ENCODE data around the gene POLR2E. TPM values are rescaled to one million over a fixed set of nuclear protein-coding genes. Genes with fewer than 3 reads are reported as not detected.

POLR2E gene
- total RNA-seq, 1 experiment from 2014 or later, result 261 TPM

- WGBS (ENCODE audit: extremely low coverage, insufficient read length, low lambda C conversion rate), result no CpG with 5 or more reads among the region's 27 CpGs
- Histone ChIP-seq H2BK15ac (ENCODE audit: low read depth, low read length) (no peak overlapping the region), H3K4me2 (ENCODE audit: insufficient read depth, insufficient read length, low read length) (no peak overlapping the region), H2BK120ac (ENCODE audit: low read depth, low read length, poor library complexity, severe bottlenecking) (no peak overlapping the region), H4K91ac (ENCODE audit: insufficient read length, low read depth, low read length) (no peak overlapping the region), H3K27ac (ENCODE audit: insufficient read length, low read depth, low read length) (no peak overlapping the region), H3K56ac (ENCODE audit: insufficient read length, low read depth, low read length) (no peak overlapping the region), H3K27me3 (ENCODE audit: insufficient read depth, low read length) (no peaks in the 10 kb centered on the region), H3T11ph (ENCODE audit: low read length) (no peak overlapping the region), H2BK5ac (ENCODE audit: insufficient read length, low read length) (no peak overlapping the region), H4K8ac (replicated peaks; ENCODE audit: insufficient read length, low read depth, low read length) (no peak overlapping the region), H3K79me1 (ENCODE audit: insufficient read depth, low read depth, low read length, poor library complexity, severe bottlenecking) (peaks cover 11% of the 10 kb centered on the region), H2AFZ (ENCODE audit: low read length) (no peak overlapping the region), H2BK20ac (ENCODE audit: low read depth, low read length, poor library complexity, severe bottlenecking) (no peak overlapping the region), H3K9ac (ENCODE audit: extremely low read depth, insufficient read length, low read length) (no peak overlapping the region), H2BK12ac (ENCODE audit: insufficient read length, low read depth, low read length) (no peak overlapping the region), H3K9me3 (ENCODE audit: control insufficient read depth, low read depth, low read length) (no peaks in the 10 kb centered on the region), H3K23ac (ENCODE audit: insufficient read length, low read depth, low read length) (no peak overlapping the region), H3K23me2 (ENCODE audit: insufficient read length, low read depth, low read length, poor library complexity, severe bottlenecking) (peaks cover 7% of the 10 kb centered on the region), H3K4me1 (ENCODE audit: insufficient read depth, low read length) (no peaks in the 10 kb centered on the region; the same call in 1 of the 2 replicates), H3K14ac (ENCODE audit: insufficient read depth, low read length) (no peak overlapping the region), H3K79me2 (ENCODE audit: insufficient read depth, low read length) (peaks cover 12% of the 10 kb centered on the region; the same call in 1 of the 2 replicates), H2AK5ac (ENCODE audit: insufficient read length, low read length) (no peak overlapping the region), H3K18ac (ENCODE audit: insufficient read length, low read depth, low read length) (no peak overlapping the region), H3K4ac (ENCODE audit: low read depth, low read length) (no peak overlapping the region), H4K5ac (ENCODE audit: insufficient read length, low read depth, low read length) (no peak overlapping the region), H4K20me1 (ENCODE audit: control insufficient read depth, insufficient read depth, insufficient read length) (no peaks in the 10 kb centered on the region)
- Mint-ChIP-seq H3K4me1 (peaks cover 4 to 16% of the 10 kb centered on the region in 2 experiments), H3K4me3 (no peak overlapping the region), H3K27me3 (ENCODE audit: low read depth) (no peaks in the 10 kb centered on the region), H3K9me3 (peaks cover 0 to 2% of the 10 kb centered on the region in 2 experiments; a peak in 1 of 5 replicates), H3K36me3 (ENCODE audit: insufficient read depth in 1 of 3, low read depth in 3 of 3) (peaks cover 10 to 45% (median 33%) of the 10 kb centered on the region in 3 experiments; a peak in 6 of 7 replicates), H3K27ac (no peak overlapping the region)
- TF ChIP-seq, protein P1, sequence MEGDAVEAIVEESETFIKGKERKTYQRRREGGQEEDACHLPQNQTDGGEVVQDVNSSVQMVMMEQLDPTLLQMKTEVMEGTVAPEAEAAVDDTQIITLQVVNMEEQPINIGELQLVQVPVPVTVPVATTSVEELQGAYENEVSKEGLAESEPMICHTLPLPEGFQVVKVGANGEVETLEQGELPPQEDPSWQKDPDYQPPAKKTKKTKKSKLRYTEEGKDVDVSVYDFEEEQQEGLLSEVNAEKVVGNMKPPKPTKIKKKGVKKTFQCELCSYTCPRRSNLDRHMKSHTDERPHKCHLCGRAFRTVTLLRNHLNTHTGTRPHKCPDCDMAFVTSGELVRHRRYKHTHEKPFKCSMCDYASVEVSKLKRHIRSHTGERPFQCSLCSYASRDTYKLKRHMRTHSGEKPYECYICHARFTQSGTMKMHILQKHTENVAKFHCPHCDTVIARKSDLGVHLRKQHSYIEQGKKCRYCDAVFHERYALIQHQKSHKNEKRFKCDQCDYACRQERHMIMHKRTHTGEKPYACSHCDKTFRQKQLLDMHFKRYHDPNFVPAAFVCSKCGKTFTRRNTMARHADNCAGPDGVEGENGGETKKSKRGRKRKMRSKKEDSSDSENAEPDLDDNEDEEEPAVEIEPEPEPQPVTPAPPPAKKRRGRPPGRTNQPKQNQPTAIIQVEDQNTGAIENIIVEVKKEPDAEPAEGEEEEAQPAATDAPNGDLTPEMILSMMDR (conservative IDR thresholded peaks at IDR 0.05), result no peak
- DNase-seq, result no peak
Measured at GRCh38 chr19:1091544-1092175, 3.5 kb downstream of the POLR2E start.
